ENCODE data around the gene HHLA2.

The HHLA2 gene

DNA sequence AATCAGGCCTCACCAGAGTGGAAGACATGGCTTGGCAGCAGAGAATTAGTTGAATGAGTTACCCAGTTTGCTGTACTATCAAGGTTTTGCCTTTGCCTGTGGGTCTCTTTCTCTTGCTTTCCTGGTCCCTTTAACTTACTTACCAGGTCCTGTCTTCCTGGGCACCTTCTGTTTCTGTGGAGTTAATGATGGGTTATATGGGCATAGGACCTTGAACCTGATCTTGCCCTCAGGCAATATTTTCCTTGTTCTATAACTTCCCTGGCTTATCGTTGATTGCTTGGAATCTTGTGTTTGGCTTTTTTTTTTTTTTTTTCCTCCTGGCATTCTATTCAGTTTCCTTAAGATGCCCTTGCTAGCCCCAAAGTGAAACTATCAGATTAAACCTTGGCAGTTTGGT lies 106.8 kb downstream of the HHLA2 start:
- TF ChIP-seq, protein P1, sequence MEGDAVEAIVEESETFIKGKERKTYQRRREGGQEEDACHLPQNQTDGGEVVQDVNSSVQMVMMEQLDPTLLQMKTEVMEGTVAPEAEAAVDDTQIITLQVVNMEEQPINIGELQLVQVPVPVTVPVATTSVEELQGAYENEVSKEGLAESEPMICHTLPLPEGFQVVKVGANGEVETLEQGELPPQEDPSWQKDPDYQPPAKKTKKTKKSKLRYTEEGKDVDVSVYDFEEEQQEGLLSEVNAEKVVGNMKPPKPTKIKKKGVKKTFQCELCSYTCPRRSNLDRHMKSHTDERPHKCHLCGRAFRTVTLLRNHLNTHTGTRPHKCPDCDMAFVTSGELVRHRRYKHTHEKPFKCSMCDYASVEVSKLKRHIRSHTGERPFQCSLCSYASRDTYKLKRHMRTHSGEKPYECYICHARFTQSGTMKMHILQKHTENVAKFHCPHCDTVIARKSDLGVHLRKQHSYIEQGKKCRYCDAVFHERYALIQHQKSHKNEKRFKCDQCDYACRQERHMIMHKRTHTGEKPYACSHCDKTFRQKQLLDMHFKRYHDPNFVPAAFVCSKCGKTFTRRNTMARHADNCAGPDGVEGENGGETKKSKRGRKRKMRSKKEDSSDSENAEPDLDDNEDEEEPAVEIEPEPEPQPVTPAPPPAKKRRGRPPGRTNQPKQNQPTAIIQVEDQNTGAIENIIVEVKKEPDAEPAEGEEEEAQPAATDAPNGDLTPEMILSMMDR (IDR thresholded peaks at IDR 0.05) = no peak
- no peak overlapping the region for H3K4me3 ChIP-seq
- DNase-seq (ENCODE audit: low spot score) = no peak
- H3K27ac ChIP-seq = no peak overlapping the region

DNA sequence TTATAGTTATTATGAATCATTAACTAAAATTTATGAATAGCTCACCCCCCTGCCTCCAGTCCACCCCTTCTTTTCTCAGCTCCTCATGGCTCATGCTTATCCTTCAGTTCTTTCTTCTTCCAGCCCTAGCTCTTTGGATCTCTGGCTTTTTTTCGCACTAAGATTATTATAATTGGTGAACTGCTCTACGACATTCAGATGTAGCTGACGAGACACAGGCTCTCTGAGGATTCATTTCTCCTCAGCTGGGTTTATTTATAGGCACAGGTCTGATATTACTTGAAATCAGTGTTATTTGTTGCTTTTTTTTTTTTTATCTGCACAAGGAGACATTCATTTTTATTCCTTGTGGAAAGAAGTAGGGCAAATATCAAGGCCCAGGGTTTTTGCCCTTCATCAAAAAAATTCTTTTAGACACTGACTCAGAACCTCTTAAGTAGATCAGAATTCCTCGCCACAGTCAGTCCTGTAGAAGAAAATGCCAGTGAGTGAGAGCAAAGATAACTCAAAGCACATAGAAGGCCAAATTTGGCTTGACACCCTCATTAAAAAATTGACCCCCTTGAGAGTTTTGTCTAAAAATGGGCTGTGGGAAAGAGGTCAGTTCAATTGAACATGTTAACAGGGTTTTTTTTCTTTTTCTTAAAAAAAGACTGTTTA lies 107.5 kb downstream of the HHLA2 start:
- TF ChIP-seq, protein P1 (IDR thresholded peaks at IDR 0.05) = no peak
- H3K4me3 ChIP-seq = no peak overlapping the region
- DNase-seq (ENCODE audit: low spot score) = no peak
- H3K27ac ChIP-seq = no peak overlapping the region

GRCh38 chr3:108404368-108404767 lies 108.0 kb downstream of the HHLA2 start:
- Histone ChIP-seq H3K4me3 (no peak overlapping the region), H3K27ac (no peak overlapping the region)
- TF ChIP-seq, protein P1 (IDR thresholded peaks at IDR 0.05) = no peak
- no peak for DNase-seq (ENCODE audit: low spot score)

DNA sequence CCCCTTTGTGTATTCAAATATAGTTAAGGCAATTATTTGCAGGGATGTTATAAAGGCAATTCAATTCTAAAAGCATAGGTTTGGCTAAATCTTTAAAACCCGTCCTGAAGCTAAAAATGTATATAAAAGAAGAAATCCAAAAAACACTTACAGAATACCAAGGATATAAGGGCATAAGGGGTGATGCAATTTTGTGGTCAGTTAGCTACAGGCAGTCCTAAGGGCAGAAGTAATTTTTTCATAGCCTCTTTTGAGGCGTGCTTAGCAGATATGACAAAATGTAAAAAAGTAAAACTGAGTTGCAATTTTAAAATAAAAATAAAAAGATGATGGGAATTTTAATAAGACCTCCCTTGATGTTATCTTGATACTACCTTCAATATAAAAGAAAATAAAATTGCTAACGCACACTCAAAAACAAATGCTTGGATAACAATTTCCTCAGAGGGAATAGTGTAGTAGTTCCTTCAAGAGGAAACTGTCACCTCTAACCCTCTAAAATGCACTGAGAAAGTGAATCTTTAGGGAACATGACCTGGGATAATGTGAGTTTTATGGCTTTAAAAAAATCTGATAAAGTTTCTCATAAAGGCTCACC lies 109.8 kb downstream of the HHLA2 start:
- Histone ChIP-seq H3K4me3 (no peak overlapping the region), H3K27ac (no peak overlapping the region)
- DNase-seq (ENCODE audit: low spot score) = no peak
- TF ChIP-seq, protein P1 (IDR thresholded peaks at IDR 0.05) = no peak

- TF ChIP-seq, protein P1 (IDR thresholded peaks at IDR 0.05) = no peak
- DNase-seq (ENCODE audit: low spot score) = no peak
- Histone ChIP-seq H3K4me3 (no peak overlapping the region), H3K27ac (no peak overlapping the region)
Measured at GRCh38 chr3:108406661-108407206, 110.4 kb downstream of the HHLA2 start.

- TF ChIP-seq, protein P1 (IDR thresholded peaks at IDR 0.05) = no peak
- no peak for DNase-seq (ENCODE audit: low spot score)
- Histone ChIP-seq H3K27ac (no peak overlapping the region), H3K4me3 (no peak overlapping the region)
Measured at GRCh38 chr3:108407886-108408285, 111.5 kb downstream of the HHLA2 start.

All from coronary artery (tissue), 2 donors.